ES-I3 (cell line): ENCODE data around the gene MAGI3.
A peak's percentile ranks its signal among the peaks of the same experiment; 100 is the strongest.

Source experiments
- H3K36me3 ChIP-seq: 2 replicates; pipeline ENCODE4 v1.6.1; 2013; ENCODE audit warnings: mild to moderate bottlenecking, low read length, control low read depth, moderate library complexity; ENCODE audit not compliant: insufficient read depth
- H3K4me1 ChIP-seq: 2 replicates; pipeline ENCODE4 v1.6.1; 2013; ENCODE audit warnings: mild to moderate bottlenecking, control low read depth, low read length; ENCODE audit not compliant: insufficient read depth
- H3K9ac ChIP-seq: 2 replicates; pipeline ENCODE4 v1.6.1; 2013; ENCODE audit warnings: low read depth, mild to moderate bottlenecking, low read length, moderate library complexity
- H3K9me3 ChIP-seq: 2 replicates; pipeline ENCODE4 v1.6.1; 2013; ENCODE audit warnings: mild to moderate bottlenecking, low read length, moderate library complexity; ENCODE audit not compliant: control insufficient read depth, insufficient read depth

Gene MAGI3

GRCh38 chr1:113389953-113390834, at the start of gene MAGI3:
Gene MAGI3, plus strand, starts transcription at chr1:113390515. Its CDS starts 519 bp downstream, at chr1:113391034.
- H3K36me3 ChIP-seq: no peaks in the 10 kb centered on the region
- peak within 1 kb of the TSS; percentile 94 for H3K9ac ChIP-seq
- no peaks in the 10 kb centered on the region for H3K9me3 ChIP-seq
- peaks cover 8% of the 10 kb centered on the region; the same call in 1 of the 2 replicates for H3K4me1 ChIP-seq

DNA sequence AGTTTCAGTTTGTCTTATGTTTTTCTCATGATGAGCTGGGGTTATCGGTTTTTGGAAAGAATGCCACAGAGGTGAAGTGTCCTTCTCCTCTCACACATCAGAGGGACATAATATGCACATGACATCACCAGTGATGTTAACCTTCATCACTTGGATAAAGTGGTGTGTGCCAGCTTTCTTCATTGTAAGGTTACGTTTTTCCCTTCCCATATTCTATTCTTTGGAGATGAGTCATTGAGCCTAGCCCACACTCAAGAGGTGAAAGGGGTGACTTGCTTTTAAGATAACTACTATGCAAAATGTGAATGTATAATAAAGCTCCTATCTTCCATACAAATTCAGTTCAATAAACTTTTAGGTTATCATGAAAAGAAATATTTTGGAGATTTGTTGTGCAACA, 36.7 kb upstream of the MAGI3 start:
- H3K9ac ChIP-seq: no peak overlapping the region
- H3K9me3 ChIP-seq: no peaks in the 10 kb centered on the region
- H3K4me1 ChIP-seq: no peaks in the 10 kb centered on the region
- no peaks in the 10 kb centered on the region for H3K36me3 ChIP-seq

DNA sequence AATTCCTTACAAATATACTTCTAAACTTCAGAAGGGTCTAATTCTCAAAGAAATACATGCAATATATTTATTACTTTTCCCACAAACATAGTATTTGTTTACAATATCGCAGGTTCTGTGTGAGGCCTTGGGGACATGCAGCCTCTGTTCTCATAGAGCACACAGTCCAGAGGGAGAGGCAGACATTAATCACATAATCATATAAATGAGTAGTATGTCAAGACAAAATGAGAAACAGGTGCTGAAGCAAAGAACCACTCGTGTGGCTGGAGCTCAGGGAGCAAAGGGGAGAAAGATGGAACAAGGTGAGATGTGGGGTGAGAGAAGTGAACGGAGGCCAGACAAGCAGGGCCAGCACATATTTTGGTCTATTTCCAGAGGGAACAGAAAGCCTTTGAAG, 26.4 kb upstream of the MAGI3 start:
- H3K9ac ChIP-seq: no peak overlapping the region
- no peaks in the 10 kb centered on the region for H3K9me3 ChIP-seq
- no peaks in the 10 kb centered on the region for H3K4me1 ChIP-seq
- H3K36me3 ChIP-seq: no peaks in the 10 kb centered on the region

DNA sequence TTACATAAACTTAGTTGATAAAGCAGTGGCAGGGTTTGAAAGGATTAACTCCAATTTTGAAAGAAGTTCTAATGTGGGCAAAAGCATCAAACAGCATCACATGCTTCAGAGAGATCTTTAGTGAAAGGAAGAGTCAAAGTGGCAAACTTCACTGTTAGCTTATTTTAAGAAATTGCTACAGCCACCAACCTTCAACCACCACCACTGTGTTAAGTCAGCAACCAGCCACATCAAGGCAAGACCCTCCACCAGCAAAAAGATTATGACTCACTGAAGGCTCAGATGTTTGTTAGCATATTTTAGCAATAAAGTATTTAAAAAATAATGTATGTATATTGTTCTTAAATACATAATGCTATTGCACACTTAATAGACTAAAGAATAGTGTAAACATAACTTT, 21.3 kb upstream of the MAGI3 start:
- Histone ChIP-seq H3K36me3 (no peaks in the 10 kb centered on the region), H3K4me1 (no peaks in the 10 kb centered on the region; the same call in 1 of the 2 replicates), H3K9ac (no peak overlapping the region), H3K9me3 (no peaks in the 10 kb centered on the region)

DNA sequence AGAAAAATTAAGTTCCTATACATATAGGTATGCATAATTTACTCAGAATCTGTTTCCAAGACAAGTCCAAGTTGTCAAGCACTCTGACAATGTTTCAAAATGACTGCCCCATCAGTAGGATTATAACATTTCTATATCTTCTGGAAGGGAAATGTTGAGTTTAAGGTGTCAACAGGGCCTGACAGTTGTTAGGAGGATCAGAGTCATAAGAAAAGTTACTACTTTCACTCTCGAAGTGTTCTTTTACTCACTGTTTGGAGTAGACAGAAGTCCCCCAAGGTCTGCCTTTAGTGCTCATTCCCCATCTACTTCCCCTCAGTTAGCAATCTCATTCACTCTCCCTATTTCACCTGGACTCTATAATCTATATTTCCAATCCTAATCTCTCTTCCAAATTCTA, 20.6 kb upstream of the MAGI3 start:
- H3K36me3 ChIP-seq: no peaks in the 10 kb centered on the region
- no peak overlapping the region for H3K9ac ChIP-seq
- no peaks in the 10 kb centered on the region; the same call in 1 of the 2 replicates for H3K4me1 ChIP-seq
- no peaks in the 10 kb centered on the region for H3K9me3 ChIP-seq

DNA sequence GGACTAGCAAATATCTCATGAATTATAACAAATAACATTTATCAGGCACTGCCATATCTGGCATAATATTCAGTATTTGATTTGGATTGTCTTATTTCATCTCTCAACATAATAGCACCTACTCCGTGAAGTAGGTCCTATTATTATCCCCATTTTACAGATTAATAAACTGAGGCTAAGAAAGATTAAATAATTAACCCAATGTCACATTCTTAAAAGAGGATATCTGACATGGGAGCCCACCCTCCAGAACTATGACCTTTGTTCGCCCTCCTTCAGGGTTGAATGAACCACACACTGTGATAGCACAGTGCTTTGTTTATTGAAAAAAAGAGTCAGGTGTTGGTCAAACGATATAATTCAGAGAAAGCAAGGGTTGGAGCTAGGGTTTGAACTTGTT, 19.4 kb upstream of the MAGI3 start:
- no peaks in the 10 kb centered on the region for H3K36me3 ChIP-seq
- no peaks in the 10 kb centered on the region for H3K9me3 ChIP-seq
- no peak overlapping the region for H3K9ac ChIP-seq
- H3K4me1 ChIP-seq: no peaks in the 10 kb centered on the region; the same call in 1 of the 2 replicates

GRCh38 chr1:113372546-113372945, 17.8 kb upstream of the MAGI3 start:
- H3K4me1 ChIP-seq: no peaks in the 10 kb centered on the region; the same call in 1 of the 2 replicates
- H3K36me3 ChIP-seq: no peaks in the 10 kb centered on the region

GRCh38 chr1:113373644-113374043, 16.7 kb upstream of the MAGI3 start:
- no peaks in the 10 kb centered on the region; the same call in 1 of the 2 replicates for H3K4me1 ChIP-seq
- no peaks in the 10 kb centered on the region for H3K36me3 ChIP-seq
- H3K9me3 ChIP-seq: no peaks in the 10 kb centered on the region
- H3K9ac ChIP-seq: no peak overlapping the region

More at GRCh38 chr1:113372546-113372945, 17.8 kb upstream of the MAGI3 start:
- H3K9me3 ChIP-seq: no peaks in the 10 kb centered on the region
- H3K9ac ChIP-seq: no peak overlapping the region

GRCh38 chr1:113375878-113376277, 14.4 kb upstream of the MAGI3 start:
- no peaks in the 10 kb centered on the region for H3K4me1 ChIP-seq
- H3K9ac ChIP-seq: no peak overlapping the region
- H3K36me3 ChIP-seq: no peaks in the 10 kb centered on the region
- no peaks in the 10 kb centered on the region for H3K9me3 ChIP-seq

GRCh38 chr1:113380075-113380474, 10.2 kb upstream of the MAGI3 start:
- Histone ChIP-seq H3K4me1 (no peaks in the 10 kb centered on the region), H3K9ac (no peak overlapping the region), H3K36me3 (no peaks in the 10 kb centered on the region), H3K9me3 (no peaks in the 10 kb centered on the region)

DNA sequence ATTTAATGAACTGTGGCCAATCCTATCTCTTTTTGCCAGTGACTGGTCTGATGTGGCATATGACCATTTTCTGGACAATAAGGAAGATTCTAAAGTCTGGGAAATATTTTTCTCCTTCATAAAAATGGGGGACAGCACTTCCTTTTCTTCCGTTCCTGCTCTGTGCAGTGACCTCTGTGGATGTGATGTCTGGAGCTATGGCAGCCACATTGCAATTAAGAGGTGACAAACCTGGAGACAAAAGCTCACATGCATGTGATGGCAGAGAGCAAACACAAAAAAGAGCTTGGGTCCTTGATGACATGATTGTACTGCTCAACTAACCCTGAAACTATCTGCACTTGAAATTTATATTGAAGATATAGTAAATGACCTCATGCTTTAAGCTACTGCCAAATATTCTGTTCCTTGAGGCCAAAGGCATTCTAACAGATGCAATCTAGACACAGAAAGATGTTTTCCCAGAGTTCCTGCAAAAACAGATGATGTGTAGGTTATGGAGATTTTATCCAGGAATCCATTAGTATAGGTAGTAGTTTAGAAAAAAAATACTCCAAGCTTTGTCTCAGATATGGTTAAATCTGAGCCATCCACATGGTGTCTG, 2.2 kb upstream of the MAGI3 start:
- peaks cover 8% of the 10 kb centered on the region; the same call in 1 of the 2 replicates for H3K4me1 ChIP-seq
- no peaks in the 10 kb centered on the region for H3K36me3 ChIP-seq
- H3K9me3 ChIP-seq: no peaks in the 10 kb centered on the region
- peak overlapping the region; percentile 81; the same call in 1 of the 2 replicates for H3K9ac ChIP-seq

- Histone ChIP-seq H3K9me3 (no peaks in the 10 kb centered on the region), H3K4me1 (peaks cover 8% of the 10 kb centered on the region; the same call in 1 of the 2 replicates), H3K36me3 (no peaks in the 10 kb centered on the region), H3K9ac (peak overlapping the region; percentile 81; the same call in 1 of the 2 replicates)
These were observed 1.5 kb upstream of the MAGI3 start for GRCh38 chr1:113388621-113389358.

DNA sequence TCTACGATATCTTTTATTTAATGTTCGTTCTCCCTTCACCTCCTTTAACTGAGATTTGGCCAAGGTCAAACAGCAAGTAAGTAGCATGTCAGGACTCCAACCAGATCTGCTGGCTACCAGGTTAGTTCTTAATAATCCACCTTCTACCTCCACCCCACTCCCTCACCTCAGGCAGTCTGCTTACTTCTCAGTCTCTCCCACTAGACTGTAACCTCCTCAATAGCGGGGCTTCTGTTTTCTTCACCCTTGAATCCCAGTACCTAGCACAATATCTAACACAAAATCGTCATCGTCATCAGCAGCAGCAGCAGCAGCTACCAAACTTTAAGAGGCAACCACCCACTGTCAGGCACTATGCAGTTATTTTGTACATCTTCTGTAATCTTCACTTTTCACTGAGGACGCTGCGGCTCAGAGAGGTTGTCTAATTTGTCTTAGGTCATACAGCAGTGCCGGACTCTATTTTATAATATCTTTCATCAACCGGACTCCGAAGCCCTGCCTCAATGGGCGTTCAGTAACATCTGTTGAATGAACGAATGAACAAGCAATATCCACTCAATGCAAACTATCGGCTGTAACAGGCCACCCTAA, 859 bp upstream of the MAGI3 start:
- H3K36me3 ChIP-seq: no peaks in the 10 kb centered on the region
- H3K4me1 ChIP-seq: peaks cover 8% of the 10 kb centered on the region; the same call in 1 of the 2 replicates
- H3K9ac ChIP-seq: peak overlapping the region; percentile 81
- H3K9me3 ChIP-seq: no peaks in the 10 kb centered on the region
